Fibroblast of lung (primary cell): ENCODE results near the gene PLSCR4. TPM values are rescaled to one million over a fixed set of nuclear protein-coding genes. Genes with fewer than 3 reads are reported as not detected.
"Not testable (repeated sequence)": the region's sequence is repeated elsewhere in the genome, so short reads cannot be mapped to it uniquely, and the experiment has no call there.

Source experiments
- DNase-seq, 2 donors: peaks; one replicate each; pipeline versions ENCODE4 v3.0.0 to v3.0.0-alpha.2; 2010; ENCODE audit warnings: low read depth in 2 of 2
- H2AFZ ChIP-seq: 2 replicates; pipeline ENCODE4 v1.5.1; 2012; ENCODE audit warnings: low read length, control low read depth, inconsistent platforms
- H3K27ac ChIP-seq: 2 replicates; pipeline ENCODE4 v1.5.1; 2011; ENCODE audit warnings: low read length, control low read depth; ENCODE audit not compliant: insufficient read depth
- H3K27me3 ChIP-seq: 2 replicates; pipeline ENCODE4 v1.5.1; 2011; ENCODE audit warnings: mild to moderate bottlenecking, low read length; ENCODE audit not compliant: control insufficient read depth, insufficient read depth
- H3K36me3 ChIP-seq: 2 replicates; pipeline ENCODE4 v1.5.1; 2011; ENCODE audit warnings: low read length; ENCODE audit not compliant: control insufficient read depth, insufficient read depth
- H3K4me1 ChIP-seq: 2 replicates; pipeline ENCODE4 v1.5.1; 2011; ENCODE audit warnings: low read length; ENCODE audit not compliant: control insufficient read depth, insufficient read depth; ENCODE audit errors: extremely low read depth
- H3K4me2 ChIP-seq: 2 replicates; pipeline ENCODE4 v1.5.1; 2011; ENCODE audit warnings: low read length, control low read depth; ENCODE audit not compliant: insufficient read depth; ENCODE audit errors: extremely low read depth
- H3K4me3 ChIP-seq, 4 experiments: fragments of 200-600 bp in 1 of 4; sonication (generic) in 1 of 4; replicated peaks in 1 of 4; 2 replicates each; pipeline ENCODE4 v1.5.1; 2011 to 2016; ENCODE audit warnings: low read length in 4 of 4, low read depth in 3 of 4, mild to moderate bottlenecking in 3 of 4, control low read depth in 2 of 4, inconsistent platforms in 1 of 4, mixed read lengths in 1 of 4; ENCODE audit not compliant: insufficient read depth in 1 of 4; ENCODE audit errors: control extremely low read depth in 1 of 4
- H3K79me2 ChIP-seq: 2 replicates; pipeline ENCODE4 v1.5.1; 2012; ENCODE audit warnings: mild to moderate bottlenecking, low read length, inconsistent platforms; ENCODE audit not compliant: control insufficient read depth, insufficient read depth
- H3K9ac ChIP-seq: 2 replicates; pipeline ENCODE4 v1.5.1; 2011; ENCODE audit warnings: mild to moderate bottlenecking, low read length, control low read depth; ENCODE audit not compliant: insufficient read depth
- H3K9me3 ChIP-seq: 2 replicates; pipeline ENCODE4 v1.5.1; 2012; ENCODE audit warnings: low read depth, low read length; ENCODE audit not compliant: control insufficient read depth, insufficient read depth
- H4K20me1 ChIP-seq: 2 replicates; pipeline ENCODE4 v1.5.1; 2011; ENCODE audit warnings: low read length; ENCODE audit not compliant: control insufficient read depth, insufficient read depth; ENCODE audit errors: extremely low read depth
- CTCF ChIP-seq, 2 donors: IDR thresholded peaks in 1 of 2; conservative IDR thresholded peaks in 1 of 2; 1 replicate in 1 of 2; 2 replicates in 1 of 2; pipeline ENCODE4 v1.5.1; 2011 to 2012; ENCODE audit warnings: low read length in 2 of 2, control low read depth in 1 of 2, inconsistent platforms in 1 of 2, low read depth in 1 of 2, mild to moderate bottlenecking in 1 of 2
- EZH2 ChIP-seq: IDR thresholded peaks from 2 replicates; pipeline ENCODE4 v1.5.1; 2012; ENCODE audit warnings: low read length, control low read depth, mild to moderate bottlenecking; ENCODE audit errors: missing control alignments
- polyA plus RNA-seq, 2 donors: library from polyadenylated mRNA; depleted of rRNA in 1 of 2; stranded (reverse) in 1 of 2; unstranded in 1 of 2; fragments of >200 nt; gene quantifications; 2 replicates each; pipeline ENCODE4 v1.2.1, GENCODE V29; 2011 to 2012; ENCODE audit warnings: missing spikeins in 1 of 2
- total RNA-seq: library from RNA; depleted of rRNA; stranded (reverse); fragments of >200 nt; gene quantifications from 2 replicates; pipeline ENCODE4 v1.2.1, GENCODE V29; 2014

Gene PLSCR4
- total and polyA plus RNA-seq, 2 donors (not counting 1 experiment from before 2014, with no cell fraction given): 36.7 to 57.6 TPM

- H4K20me1 ChIP-seq: no peaks in the 10 kb centered on the region
- TF ChIP-seq CTCF (conservative IDR thresholded peaks at IDR 0.05 in 1 of 2, IDR thresholded peaks at IDR 0.05 in 1 of 2; ENCODE audit: low read depth in 1 of 2, low read length in 2 of 2) (no peak), EZH2 (no peak)
Measured at GRCh38 chr3:146259880-146260589, 9.1 kb upstream of the PLSCR4 start.

GRCh38 chr3:146256851-146257486 lies 6.1 kb upstream of the PLSCR4 start:
- no peaks in the 10 kb centered on the region for H3K79me2 ChIP-seq
- H3K4me1 ChIP-seq: peaks cover under 1% of the 10 kb centered on the region
- DNase-seq: peak; percentile 62 to 79
- no peak overlapping the region for H3K9ac ChIP-seq
- no peaks in the 10 kb centered on the region for H3K36me3 ChIP-seq
- H4K20me1 ChIP-seq: no peaks in the 10 kb centered on the region
- no peaks in the 10 kb centered on the region for H3K9me3 ChIP-seq
- no peak overlapping the region for H2AFZ ChIP-seq
- no peak overlapping the region for H3K4me3 ChIP-seq
- no peak for TF ChIP-seq EZH2
- no peak overlapping the region for H3K27ac ChIP-seq
- H3K4me2 ChIP-seq: no peak overlapping the region
- H3K27me3 ChIP-seq: no peaks in the 10 kb centered on the region

More at GRCh38 chr3:146259880-146260589, 9.1 kb upstream of the PLSCR4 start:
- no peak overlapping the region for H3K4me3 ChIP-seq
- no peaks in the 10 kb centered on the region for H3K9me3 ChIP-seq
- no peak overlapping the region for H3K4me2 ChIP-seq
- H2AFZ ChIP-seq: no peak overlapping the region
- DNase-seq: no peak
- no peak overlapping the region for H3K27ac ChIP-seq
- H3K79me2 ChIP-seq: no peaks in the 10 kb centered on the region
- H3K27me3 ChIP-seq: no peaks in the 10 kb centered on the region
- no peak overlapping the region for H3K9ac ChIP-seq
- H3K4me1 ChIP-seq: no peaks in the 10 kb centered on the region
- no peaks in the 10 kb centered on the region for H3K36me3 ChIP-seq

- H2AFZ ChIP-seq, H3K36me3 ChIP-seq, H3K79me2 ChIP-seq, H3K4me2 ChIP-seq, H3K9ac ChIP-seq, H3K4me1 ChIP-seq, H3K27me3 ChIP-seq, H4K20me1 ChIP-seq, DNase-seq, H3K4me3 ChIP-seq, H3K27ac ChIP-seq, H3K9me3 ChIP-seq: not testable (repeated sequence)
Measured at GRCh38 chr3:146252445-146252844, 1.5 kb upstream of the PLSCR4 start.

- Histone ChIP-seq H4K20me1 (no peaks in the 10 kb centered on the region), H3K36me3 (no peaks in the 10 kb centered on the region), H3K27ac (peak overlapping the region; percentile 48), H3K4me2 (peak overlapping the region; percentile 90), H2AFZ (no peak overlapping the region), H3K4me3 (peak overlapping the region; percentile 55 to 93 (median 81)), H3K9ac (peak overlapping the region; percentile 25), H3K27me3 (no peaks in the 10 kb centered on the region), H3K4me1 (peaks cover 3% of the 10 kb centered on the region), H3K9me3 (no peaks in the 10 kb centered on the region), H3K79me2 (peaks cover 10% of the 10 kb centered on the region)
- TF ChIP-seq EZH2 (no peak), CTCF (conservative IDR thresholded peaks at IDR 0.05 in 1 of 2, IDR thresholded peaks at IDR 0.05 in 1 of 2; ENCODE audit: low read depth in 1 of 2, low read length in 2 of 2) (no peak)
- no peak for DNase-seq
Measured at GRCh38 chr3:146249921-146250320, 984 bp downstream of the PLSCR4 start.
